GM12864 (cell line): Measurements from ENCODE around the gene EIF3D.
A peak's percentile ranks its signal among the peaks of the same experiment; 100 is the strongest.

Experiments used
- DNase-seq: peaks from one replicate; pipeline ENCODE4 v3.0.0-alpha.2; 2011; ENCODE audit warnings: low read depth
- H3K4me3 ChIP-seq: 2 replicates; pipeline ENCODE4 v1.5.1; 2011; ENCODE audit warnings: mild to moderate bottlenecking, low read depth, low read length, control low read depth
- CTCF ChIP-seq: IDR thresholded peaks from 2 replicates; pipeline ENCODE4 v1.5.1; 2011; ENCODE audit warnings: low read depth, mild to moderate bottlenecking, moderate library complexity, low read length, control low read depth, inconsistent platforms; ENCODE audit errors: missing control alignments

The EIF3D gene, protein sequence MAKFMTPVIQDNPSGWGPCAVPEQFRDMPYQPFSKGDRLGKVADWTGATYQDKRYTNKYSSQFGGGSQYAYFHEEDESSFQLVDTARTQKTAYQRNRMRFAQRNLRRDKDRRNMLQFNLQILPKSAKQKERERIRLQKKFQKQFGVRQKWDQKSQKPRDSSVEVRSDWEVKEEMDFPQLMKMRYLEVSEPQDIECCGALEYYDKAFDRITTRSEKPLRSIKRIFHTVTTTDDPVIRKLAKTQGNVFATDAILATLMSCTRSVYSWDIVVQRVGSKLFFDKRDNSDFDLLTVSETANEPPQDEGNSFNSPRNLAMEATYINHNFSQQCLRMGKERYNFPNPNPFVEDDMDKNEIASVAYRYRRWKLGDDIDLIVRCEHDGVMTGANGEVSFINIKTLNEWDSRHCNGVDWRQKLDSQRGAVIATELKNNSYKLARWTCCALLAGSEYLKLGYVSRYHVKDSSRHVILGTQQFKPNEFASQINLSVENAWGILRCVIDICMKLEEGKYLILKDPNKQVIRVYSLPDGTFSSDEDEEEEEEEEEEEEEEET

DNA sequence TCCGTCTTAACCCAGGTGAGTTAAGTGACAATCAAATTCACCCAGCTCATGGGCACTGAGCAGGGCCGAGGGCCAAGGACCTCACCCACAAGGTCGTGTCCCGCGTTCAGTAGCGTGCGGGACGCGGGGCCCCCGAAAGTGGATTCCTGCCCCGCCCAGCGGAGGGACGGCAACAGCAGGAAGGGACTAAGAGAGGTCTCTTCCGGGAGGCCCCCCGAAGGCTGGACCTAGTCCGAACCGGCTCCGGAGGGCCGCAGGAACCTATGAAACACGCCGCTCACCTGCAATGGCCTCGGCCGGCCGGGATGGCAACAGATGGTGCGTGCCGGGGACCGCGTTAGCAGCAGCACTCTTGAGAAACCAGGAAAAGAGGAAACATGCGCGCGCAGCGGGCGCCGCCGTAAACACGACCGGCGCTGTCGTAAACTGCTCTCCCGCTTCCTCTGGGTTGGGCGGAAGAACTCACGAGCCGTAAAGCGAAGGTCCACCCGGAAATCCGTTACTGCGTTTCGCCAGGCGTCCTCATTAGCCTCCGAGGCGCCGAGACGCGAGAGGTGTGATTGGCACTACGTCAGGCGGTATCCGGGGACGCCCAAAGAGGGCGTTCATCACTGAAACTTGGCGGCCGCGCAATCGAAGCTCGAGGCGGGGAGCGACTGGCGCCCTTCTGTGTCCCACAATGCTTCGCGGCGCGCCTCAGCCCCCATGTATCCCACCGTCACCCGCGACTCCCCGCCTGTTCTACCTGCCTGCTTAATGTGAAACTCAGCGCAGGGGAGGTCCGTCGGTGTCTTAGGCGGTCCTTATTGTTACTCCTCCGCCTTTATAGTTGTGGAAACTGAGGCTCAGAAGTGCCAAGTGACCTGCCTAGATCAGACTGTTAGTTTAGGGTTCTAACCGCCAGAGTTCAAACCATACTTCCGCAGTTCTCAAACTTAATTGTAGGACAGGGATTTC lies at the start of gene EIF3D:
TSS of gene EIF3D (minus strand) at position 372 of the 957 bp plus-strand sequence. CDS start 3,045 bp downstream, outside the sequence.
- peak within 1 kb of the TSS; percentile 88 for H3K4me3 ChIP-seq
- TF ChIP-seq CTCF = no peak
- peak; percentile 99 for DNase-seq

DNA sequence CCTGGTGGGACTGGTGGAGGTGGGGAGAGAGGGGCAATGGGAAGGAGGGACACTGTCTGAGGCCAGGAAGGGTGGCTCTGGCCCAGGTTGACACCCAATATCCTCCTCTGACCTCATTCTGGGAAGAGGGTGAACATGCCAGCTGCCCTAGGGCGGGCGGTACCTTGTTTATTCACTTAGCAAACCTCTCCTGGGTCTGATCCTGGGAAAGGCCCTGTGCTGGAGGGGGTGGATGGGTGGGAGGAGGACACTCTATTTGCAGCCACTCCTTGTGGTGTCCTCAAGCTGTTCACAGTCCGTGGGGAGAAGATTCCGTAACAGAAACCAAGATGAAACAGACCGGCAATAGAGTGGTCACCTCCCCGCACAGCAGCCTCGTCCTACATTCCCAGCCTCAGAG lies 49.7 kb upstream of the EIF3D start:
- TF ChIP-seq CTCF = no peak
- DNase-seq = no peak
- H3K4me3 ChIP-seq = no peak overlapping the region

DNA sequence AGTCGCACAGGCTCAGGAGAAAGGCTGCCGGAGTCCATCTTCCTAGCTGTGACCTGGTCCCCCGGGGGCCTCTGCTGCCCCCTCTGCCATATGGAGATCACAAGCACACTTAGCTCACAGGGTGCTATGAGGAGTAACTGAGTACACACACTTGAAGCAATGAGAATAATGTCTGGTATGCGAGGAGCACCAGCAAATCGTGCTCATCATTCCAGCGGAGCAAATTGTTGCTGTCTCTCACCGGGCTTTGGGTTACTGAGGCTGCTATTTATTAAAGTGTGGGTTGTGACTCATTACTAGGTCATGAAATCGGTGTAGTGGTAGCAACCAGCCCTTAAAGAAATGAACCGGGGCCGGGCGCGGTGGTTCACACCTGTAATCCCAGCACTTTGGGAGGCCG lies 48.1 kb upstream of the EIF3D start:
- DNase-seq = no peak
- TF ChIP-seq CTCF = no peak
- no peak overlapping the region for H3K4me3 ChIP-seq

- TF ChIP-seq CTCF = no peak
- no peak for DNase-seq
- no peak overlapping the region for H3K4me3 ChIP-seq
These were observed 45.8 kb upstream of the EIF3D start for GRCh38 chr22:36574728-36575127.

DNA sequence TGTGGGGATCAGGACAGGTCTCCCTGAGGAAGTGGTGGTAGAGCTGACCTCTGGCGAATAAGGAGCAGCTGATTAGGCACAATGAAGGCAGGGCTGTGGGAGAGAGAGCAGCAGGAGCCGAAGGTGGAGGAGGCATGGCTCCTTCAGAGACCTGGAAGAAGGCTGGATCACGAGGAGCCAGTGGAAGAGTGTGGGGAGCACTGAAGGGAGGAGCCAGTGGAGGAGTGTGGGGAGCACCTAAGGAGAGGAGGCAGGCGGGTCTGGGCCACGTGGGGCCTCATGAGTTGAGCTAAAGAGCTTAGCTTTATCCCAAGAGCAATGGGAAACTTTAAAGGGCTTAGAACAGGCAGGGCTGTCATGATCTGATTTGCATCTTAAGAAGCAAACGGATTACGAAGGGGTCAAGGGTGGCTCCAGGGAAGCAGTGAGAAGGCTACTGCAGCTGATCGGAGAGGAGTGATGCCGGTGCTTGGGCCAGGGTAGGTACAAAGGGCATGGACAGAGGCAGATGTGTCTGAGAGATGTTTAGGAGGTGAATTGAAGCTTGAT lies 44.9 kb upstream of the EIF3D start:
- no peak overlapping the region for H3K4me3 ChIP-seq
- TF ChIP-seq CTCF = no peak
- no peak for DNase-seq

- no peak for DNase-seq
- H3K4me3 ChIP-seq = no peak overlapping the region
- TF ChIP-seq CTCF = no peak
These were observed 43.0 kb upstream of the EIF3D start for GRCh38 chr22:36571991-36572390.
